GM18520 (cell line): ENCODE results near the gene FBXW8.

Experiments
- ATAC-seq: cut with Tn5 transposase; IDR thresholded peaks from one replicate; pipeline ENCODE4 v1.9.1; 2021; ENCODE audit not compliant: unreplicated experiment

FBXW8 gene

GRCh38 chr12:117036547-117036946, 125.8 kb downstream of the FBXW8 start:
- ATAC-seq = no peak

GRCh38 chr12:117037289-117038022, 126.7 kb downstream of the FBXW8 start:
- no peak for ATAC-seq

GRCh38 chr12:117038023-117038680, 127.4 kb downstream of the FBXW8 start:
- no peak for ATAC-seq

DNA sequence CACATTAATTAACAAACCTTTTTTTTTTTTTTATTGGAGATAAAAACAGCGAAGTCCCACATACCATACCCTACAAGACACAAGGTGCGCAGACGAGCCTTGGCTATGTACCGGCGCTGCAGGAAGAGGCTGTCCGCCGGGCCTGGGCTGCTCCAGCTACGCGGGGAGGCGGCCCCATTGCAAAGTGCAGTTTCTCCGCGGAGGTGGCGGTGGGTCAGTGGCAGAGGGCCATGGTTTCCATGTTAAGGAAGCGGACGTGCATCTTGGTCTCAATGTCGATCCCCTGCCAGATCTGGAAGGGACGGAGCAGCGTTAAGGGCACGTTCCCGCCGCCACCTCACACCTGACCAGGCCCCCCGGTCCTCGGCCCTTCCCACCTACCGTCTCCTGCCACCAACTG, 128.2 kb downstream of the FBXW8 start:
- no peak for ATAC-seq

DNA sequence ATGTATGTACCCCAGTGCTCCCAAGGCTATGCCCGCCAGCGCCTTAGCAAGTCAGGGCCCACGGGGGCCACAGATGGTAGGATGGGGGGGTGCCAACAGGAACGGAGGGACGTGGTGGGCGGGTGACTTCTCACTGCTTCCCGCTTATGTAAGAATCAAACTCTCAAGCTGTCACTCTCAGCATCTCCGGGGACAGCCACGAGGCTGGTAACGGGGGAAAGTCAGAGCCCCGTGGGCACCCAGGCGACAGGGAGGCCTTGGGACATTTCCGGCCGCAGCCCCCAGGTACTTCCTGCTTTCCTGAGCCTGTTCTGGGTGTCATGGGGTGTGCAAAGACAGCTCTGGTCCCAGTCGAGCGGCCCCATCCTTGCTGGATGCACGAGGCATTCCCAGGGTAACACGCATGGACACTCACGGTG, 129.2 kb downstream of the FBXW8 start:
- no peak for ATAC-seq

GRCh38 chr12:117040496-117040895, 129.7 kb downstream of the FBXW8 start:
- no peak for ATAC-seq

GRCh38 chr12:117041798-117042170, 131.0 kb downstream of the FBXW8 start:
- no peak for ATAC-seq

DNA sequence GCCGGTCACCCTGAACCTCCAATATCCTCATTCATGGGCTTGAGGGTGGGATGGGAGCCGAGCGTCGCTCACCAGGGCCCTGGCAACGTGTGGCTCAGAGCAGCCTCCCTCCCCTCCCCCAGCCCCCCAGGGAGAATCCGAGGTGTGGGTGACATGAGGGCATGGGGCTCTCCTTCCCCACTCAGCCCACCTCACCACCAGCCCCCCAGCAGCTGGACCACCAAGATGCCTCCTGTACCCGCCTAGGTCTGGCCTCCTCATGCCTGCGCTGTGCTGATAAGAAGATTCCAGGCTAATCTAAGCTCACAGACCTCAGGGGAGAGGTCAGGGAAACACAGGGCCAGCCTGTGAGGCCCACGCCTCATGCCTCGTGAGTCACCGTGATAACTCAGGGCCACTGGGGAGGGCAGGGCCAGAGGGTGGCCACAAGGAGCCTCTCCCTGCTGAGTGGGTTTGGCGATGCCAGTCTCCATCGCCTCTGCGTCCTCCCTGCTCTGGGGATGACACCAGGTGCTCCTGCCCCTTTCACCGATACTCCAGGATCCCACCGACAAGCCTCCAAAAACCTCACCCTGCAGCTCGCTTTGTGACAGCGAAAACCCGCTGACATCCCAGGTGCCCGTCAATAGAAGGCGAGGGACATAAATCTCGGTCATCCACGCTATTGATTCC, 131.6 kb downstream of the FBXW8 start:
- ATAC-seq = no peak

GRCh38 chr12:117042862-117043261, 132.1 kb downstream of the FBXW8 start:
- no peak for ATAC-seq

- ATAC-seq = no peak
Measured at GRCh38 chr12:117044311-117044710, 133.6 kb downstream of the FBXW8 start.

DNA sequence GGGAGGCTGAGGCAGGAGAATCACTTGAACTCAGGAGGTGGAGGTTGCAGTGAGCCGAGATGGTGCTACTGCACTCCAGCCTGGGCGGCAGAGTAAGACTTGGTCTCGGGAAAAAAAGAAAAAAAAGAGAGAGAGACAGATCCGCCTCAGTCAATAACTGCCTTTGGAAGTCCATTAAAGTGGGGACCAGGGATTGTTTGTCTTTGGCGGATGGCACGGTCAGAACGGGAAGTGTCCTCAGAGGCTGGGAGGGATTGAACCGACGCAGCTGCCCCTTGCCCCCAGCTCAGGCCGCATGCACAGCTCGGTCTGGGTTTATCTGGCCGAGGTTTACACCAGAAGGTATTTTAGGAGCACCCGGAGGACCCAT, 134.0 kb downstream of the FBXW8 start:
- no peak for ATAC-seq

DNA sequence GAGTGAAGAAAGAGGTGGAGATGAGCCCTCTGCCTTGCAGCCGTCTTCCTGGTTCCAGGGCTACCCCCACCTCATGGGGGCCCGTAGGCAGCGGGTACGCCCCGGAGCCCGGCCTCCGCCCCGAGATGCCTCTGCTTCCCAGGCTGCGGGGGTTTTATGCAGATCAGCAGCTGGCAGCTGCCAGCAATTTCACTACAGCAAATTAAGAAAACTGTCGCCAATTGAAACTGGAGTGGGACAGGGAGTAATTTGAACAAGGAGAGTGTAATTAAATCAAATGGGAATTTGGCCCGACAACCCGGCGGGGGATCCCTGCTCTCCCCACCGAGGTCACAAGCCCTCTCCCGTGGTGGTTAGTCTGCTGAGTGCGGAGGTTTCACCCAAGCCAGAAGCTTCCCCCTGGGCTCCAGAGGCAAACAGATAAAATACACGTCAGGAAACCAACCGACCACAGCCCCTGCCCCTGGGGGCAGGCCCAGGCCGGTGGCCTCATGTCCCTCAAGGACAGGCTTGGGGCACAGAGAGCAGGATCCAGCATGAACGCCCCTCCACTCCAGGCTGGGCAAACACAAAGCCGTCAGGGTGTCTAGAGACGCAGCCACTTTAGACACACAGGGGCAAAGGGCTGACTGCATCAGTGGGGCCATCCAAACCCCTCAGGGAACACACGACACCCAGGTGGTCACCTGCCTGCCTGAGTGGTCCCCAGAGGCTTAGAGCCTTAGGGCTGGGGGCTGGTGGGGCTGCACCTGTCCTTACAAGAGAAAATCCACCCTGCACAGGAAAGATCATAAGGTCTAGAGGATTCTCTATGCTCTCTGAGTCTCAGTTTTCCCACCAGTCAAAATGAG, 134.6 kb downstream of the FBXW8 start:
- ATAC-seq = no peak

DNA sequence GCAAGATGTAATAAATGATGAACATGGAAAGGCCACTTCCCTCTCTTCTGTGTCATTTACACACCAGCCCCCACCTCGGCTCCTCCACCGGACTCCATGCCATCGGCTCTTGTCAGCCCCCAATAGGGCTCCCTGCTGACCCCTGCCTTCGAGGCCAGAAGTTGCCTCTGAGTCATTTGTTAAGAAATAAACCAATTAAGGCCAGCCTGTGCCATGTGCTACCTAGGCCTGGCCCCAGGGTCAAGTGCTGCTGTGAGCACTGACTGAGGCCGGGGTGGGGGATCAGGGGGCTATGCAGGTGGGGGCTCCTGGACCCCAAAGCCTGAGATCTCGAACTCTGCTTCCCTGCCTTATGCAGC, 135.2 kb downstream of the FBXW8 start:
- ATAC-seq = no peak

- ATAC-seq = no peak
Measured at GRCh38 chr12:117046425-117046824, 135.7 kb downstream of the FBXW8 start.

DNA sequence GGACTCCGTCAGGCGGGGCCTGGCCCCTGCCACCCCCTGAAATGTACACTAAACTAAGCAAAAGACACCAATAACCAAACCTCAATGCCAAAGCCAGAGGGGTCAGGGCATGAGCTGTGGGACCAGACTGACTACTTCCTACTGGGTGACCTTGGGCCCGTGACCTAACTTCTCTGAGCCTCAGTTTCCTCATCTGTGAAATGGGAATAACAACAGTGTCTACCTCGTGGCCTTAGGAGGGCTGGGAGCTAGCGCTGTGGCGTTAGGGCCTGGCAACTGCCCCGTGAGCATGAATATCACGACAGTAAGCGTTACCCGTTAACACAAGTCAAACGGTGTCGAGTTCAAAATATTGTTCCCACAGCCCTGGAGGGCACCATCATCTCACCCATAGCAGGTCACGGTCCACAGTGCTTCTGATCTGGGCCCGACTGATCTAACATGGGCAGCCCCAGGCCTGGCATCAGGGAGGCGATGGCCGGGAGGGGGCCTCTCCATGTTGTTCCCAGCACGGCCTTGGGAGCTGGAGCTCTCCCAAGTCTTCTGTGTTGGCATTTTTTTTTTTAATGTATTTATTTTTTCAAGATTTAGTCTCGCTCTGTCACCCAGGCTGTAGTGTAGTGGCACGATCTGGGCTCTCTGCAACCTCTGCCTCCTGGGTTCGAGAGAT, 136.2 kb downstream of the FBXW8 start:
- ATAC-seq = no peak

- no peak for ATAC-seq
Measured at GRCh38 chr12:117047810-117048584, 137.2 kb downstream of the FBXW8 start.

- ATAC-seq = no peak
Measured at GRCh38 chr12:117048585-117048904, 137.8 kb downstream of the FBXW8 start.

GRCh38 chr12:117049295-117049694, 138.5 kb downstream of the FBXW8 start:
- no peak for ATAC-seq

DNA sequence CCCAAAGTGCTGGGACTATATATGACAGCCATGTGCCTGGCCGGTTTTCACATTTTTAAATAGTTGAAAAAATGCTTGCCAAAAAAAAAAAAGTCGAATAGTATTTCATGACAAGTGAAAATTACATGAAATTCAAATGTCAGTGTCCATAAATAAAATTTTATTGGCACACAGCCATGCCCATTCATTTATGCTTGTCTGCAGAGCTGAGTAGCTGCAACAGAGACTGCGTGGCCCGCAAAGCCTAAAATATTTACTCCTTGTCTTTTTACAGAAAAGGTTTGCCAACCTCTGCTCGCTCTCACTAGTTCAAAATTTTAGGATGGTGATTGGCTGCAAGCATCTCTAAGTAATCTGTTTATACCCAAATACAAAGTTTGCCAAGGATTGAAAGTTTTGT, 139.3 kb downstream of the FBXW8 start:
- ATAC-seq = no peak

DNA sequence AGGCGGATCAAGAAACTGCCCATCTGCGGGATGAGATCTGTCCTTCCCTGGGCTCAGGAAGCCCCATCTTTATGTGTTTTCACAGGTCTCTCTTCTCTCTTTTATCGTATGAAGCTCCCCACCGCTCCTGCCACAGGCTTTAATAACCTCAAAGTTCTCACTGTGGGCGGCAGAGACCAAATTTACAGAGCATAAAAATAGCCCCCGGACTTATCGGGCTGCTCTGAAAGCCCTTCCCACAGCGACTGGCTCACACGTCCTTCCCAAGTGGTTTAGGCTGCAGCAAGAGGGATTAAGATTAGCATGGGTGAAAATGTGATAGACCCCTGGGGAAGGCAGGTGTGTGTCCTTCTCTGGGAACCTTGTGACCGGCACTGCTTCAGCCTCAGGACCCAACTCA, 140.6 kb downstream of the FBXW8 start:
- no peak for ATAC-seq
